Measurements from ENCODE around the gene APRT. TPM values are rescaled to one million over a fixed set of nuclear protein-coding genes. Genes with fewer than 3 reads are reported as not detected.
A peak's percentile ranks its signal among the peaks of the same experiment; 100 is the strongest.

Gene APRT
- total RNA-seq, 1 donor from 2014 or later: 85.2 TPM

DNA sequence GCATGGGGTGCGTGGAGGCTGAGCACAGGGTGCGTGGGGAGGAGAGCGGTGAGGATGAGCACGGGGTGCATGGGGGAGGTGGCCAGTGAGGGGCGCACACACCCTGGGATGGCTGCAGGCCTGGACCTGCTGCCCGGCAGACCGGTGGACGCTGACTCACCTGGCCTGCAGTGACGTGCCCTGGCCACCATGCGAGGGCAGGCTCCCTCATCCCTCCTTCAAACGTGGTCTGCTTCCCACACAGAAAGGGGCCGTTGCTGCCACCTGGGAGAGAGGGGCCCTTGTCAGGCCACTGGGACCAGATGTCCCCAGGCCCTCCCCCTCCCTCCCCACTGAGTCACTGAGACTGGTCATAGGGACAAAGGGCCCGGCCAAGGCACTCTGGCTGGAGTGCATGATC, 20.1 kb upstream of the APRT start:
- no peaks in the 10 kb centered on the region for H3K27me3 ChIP-seq
- intact Hi-C loops (cut with DNase I): no loop called here
- ATAC-seq: no peak
- H3K4me3 ChIP-seq: no peak overlapping the region
- peaks cover 22% of the 10 kb centered on the region for H3K36me3 ChIP-seq
- no peak for DNase-seq
- no peak overlapping the region for H3K27ac ChIP-seq
- TF ChIP-seq, protein P1, sequence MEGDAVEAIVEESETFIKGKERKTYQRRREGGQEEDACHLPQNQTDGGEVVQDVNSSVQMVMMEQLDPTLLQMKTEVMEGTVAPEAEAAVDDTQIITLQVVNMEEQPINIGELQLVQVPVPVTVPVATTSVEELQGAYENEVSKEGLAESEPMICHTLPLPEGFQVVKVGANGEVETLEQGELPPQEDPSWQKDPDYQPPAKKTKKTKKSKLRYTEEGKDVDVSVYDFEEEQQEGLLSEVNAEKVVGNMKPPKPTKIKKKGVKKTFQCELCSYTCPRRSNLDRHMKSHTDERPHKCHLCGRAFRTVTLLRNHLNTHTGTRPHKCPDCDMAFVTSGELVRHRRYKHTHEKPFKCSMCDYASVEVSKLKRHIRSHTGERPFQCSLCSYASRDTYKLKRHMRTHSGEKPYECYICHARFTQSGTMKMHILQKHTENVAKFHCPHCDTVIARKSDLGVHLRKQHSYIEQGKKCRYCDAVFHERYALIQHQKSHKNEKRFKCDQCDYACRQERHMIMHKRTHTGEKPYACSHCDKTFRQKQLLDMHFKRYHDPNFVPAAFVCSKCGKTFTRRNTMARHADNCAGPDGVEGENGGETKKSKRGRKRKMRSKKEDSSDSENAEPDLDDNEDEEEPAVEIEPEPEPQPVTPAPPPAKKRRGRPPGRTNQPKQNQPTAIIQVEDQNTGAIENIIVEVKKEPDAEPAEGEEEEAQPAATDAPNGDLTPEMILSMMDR (IDR thresholded peaks at IDR 0.05): no peak
- H3K9me3 ChIP-seq: no peaks in the 10 kb centered on the region
- no peaks in the 10 kb centered on the region for H3K4me1 ChIP-seq

DNA sequence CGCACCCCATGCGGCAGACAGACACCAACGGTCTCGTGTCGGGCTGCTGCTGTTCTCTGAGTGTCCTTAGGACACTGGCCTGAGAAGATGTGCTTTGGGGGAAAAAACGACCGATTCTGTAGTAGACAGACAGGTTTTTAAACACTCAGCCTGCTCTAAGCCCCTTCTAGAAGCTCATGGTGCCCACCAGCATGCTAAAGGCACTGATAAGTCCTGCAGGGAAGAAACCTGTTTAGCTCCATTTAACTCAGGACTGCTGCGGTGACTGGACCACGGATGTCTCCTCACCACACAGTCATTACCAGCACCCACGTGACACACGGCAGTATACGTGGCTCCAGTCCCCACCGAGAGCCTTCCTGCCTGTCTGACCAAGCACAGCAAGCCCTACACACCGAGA, 19.1 kb upstream of the APRT start:
- TF ChIP-seq, protein P1 (IDR thresholded peaks at IDR 0.05): no peak
- no peaks in the 10 kb centered on the region for H3K9me3 ChIP-seq
- intact Hi-C loops (cut with DNase I): no loop called here
- H3K4me3 ChIP-seq: no peak overlapping the region
- H3K4me1 ChIP-seq: no peaks in the 10 kb centered on the region
- peaks cover 22% of the 10 kb centered on the region for H3K36me3 ChIP-seq
- no peak overlapping the region for H3K27ac ChIP-seq
- ATAC-seq: no peak
- H3K27me3 ChIP-seq: no peaks in the 10 kb centered on the region
- no peak for DNase-seq

DNA sequence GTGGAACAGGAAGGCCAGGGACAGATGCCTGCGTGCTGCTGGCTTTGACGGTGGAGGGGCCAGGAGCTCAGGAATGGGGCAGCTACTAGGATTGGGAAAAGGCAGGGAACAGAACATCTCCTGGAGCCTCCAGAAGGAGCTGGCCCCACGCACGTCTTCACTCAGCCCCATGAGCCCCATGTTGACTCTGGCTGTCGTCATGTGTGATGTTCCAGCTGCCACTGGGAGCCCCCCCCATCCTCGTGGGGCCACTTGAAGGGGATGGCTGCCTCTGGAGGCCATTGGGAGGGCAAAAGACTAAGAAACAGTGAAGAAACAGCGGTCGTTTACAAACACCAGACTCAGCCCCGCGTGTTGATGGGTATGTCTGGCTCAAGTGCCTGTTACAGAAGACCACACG, 18.5 kb upstream of the APRT start:
- H3K9me3 ChIP-seq: no peaks in the 10 kb centered on the region
- no peak for DNase-seq
- H3K27me3 ChIP-seq: no peaks in the 10 kb centered on the region
- intact Hi-C loops (cut with DNase I): no loop called here
- H3K4me3 ChIP-seq: no peak overlapping the region
- no peak overlapping the region for H3K27ac ChIP-seq
- peaks cover 18% of the 10 kb centered on the region for H3K36me3 ChIP-seq
- ATAC-seq: peak; percentile 31
- H3K4me1 ChIP-seq: no peaks in the 10 kb centered on the region
- TF ChIP-seq, protein P1 (IDR thresholded peaks at IDR 0.05): no peak

DNA sequence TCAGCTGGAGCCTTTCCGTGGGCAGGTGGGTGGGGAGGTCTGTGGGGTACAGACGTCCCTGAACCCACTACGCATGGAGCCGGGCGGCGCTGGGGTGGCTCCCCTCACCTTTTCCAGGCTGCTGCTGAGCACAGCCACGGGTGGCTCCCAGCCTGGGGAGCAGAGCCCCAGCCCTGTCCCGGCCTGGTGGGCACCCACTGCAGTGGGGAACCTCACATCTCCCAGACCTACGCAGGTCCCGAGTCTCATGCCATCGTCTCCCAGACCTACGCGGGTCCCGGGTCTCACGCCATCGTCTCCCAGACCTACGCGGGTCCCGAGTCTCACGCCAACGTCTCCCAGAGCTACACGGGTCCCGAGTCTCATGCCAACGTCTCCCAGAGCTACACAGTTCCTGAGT, 17.0 kb upstream of the APRT start:
- DNase-seq (no peak), ATAC-seq (no peak)
- Histone ChIP-seq H3K27me3 (no peaks in the 10 kb centered on the region), H3K4me3 (no peak overlapping the region), H3K4me1 (no peaks in the 10 kb centered on the region), H3K9me3 (no peaks in the 10 kb centered on the region), H3K27ac (no peak overlapping the region), H3K36me3 (peaks cover 11% of the 10 kb centered on the region)
- intact Hi-C loops (cut with DNase I): no loop called here
- TF ChIP-seq, protein P1 (IDR thresholded peaks at IDR 0.05): no peak

DNA sequence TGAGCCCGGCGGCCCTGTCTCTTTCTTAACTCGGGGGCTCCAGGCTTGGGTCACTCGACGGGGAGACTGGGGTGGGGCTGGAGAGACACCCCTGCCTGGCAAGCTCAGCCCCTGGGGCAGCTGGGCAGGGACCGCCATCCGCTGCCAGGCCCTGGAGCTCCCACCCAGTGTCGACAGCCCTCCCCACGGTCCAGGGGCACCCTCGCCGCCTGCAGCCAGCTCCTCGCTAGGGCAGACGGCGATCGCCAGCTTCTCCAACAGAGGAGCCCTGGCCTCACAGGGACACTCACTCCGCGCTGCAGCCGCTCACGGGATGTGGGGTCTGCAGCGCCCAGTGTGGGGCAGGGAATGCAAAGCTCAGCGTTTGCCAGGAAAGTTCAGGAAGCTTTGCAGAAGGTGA, 16.0 kb upstream of the APRT start:
- H3K27ac ChIP-seq: no peak overlapping the region
- H3K9me3 ChIP-seq: no peaks in the 10 kb centered on the region
- ATAC-seq (no peak), DNase-seq (no peak)
- H3K36me3 ChIP-seq: peaks cover 11% of the 10 kb centered on the region
- intact Hi-C loops (cut with DNase I): no loop called here
- no peaks in the 10 kb centered on the region for H3K4me1 ChIP-seq
- no peaks in the 10 kb centered on the region for H3K27me3 ChIP-seq
- no peak overlapping the region for H3K4me3 ChIP-seq
- TF ChIP-seq, protein P1 (IDR thresholded peaks at IDR 0.05): no peak
